Lung (tissue), 12 donors: ENCODE results near the gene DPYSL3. TPM values are rescaled to one million over a fixed set of nuclear protein-coding genes. Genes with fewer than 3 reads are reported as not detected.
A peak's percentile ranks its signal among the peaks of the same experiment; 100 is the strongest.

Source experiments
- ATAC-seq: fragments of 200-7000 bp; cut with Tn5 transposase; one replicate; pipeline ENCODE4 v1.9.1; 2020; ENCODE audit warnings: moderate number of reproducible peaks; ENCODE audit not compliant: insufficient read depth, low FRiP score
- DNase-seq, 3 donors: peaks; one replicate each; pipeline ENCODE4 v3.0.0-alpha.2; 2013 to 2017
- H3K27ac ChIP-seq, 2 donors: one replicate each; pipeline ENCODE4 v1.5.1; 2013; ENCODE audit warnings: mild to moderate bottlenecking in 2 of 2, moderate library complexity in 2 of 2, control low read depth in 1 of 2, inconsistent platforms in 1 of 2, low read depth in 1 of 2, low read length in 1 of 2
- H3K27me3 ChIP-seq, 3 donors: one replicate each; pipeline ENCODE4 v1.5.1; 2013; ENCODE audit warnings: low read length in 2 of 3; ENCODE audit not compliant: control insufficient read depth in 3 of 3, insufficient read depth in 3 of 3
- H3K36me3 ChIP-seq, 4 donors: one replicate each; pipeline ENCODE4 v1.5.1; 2013; ENCODE audit warnings: low read length in 4 of 4, mild to moderate bottlenecking in 1 of 4, moderate library complexity in 1 of 4; ENCODE audit not compliant: control insufficient read depth in 4 of 4, insufficient read depth in 4 of 4
- H3K4me1 ChIP-seq, 5 donors: one replicate each; pipeline ENCODE4 v1.5.1; 2013; ENCODE audit warnings: low read length in 5 of 5, mild to moderate bottlenecking in 2 of 5, moderate library complexity in 1 of 5; ENCODE audit not compliant: control insufficient read depth in 5 of 5, insufficient read depth in 5 of 5
- H3K4me3 ChIP-seq: one replicate; pipeline ENCODE4 v1.5.1; 2013; ENCODE audit warnings: mild to moderate bottlenecking, control low read depth, moderate library complexity
- H3K9ac ChIP-seq, 2 donors: one replicate each; pipeline ENCODE4 v1.5.1; 2013; ENCODE audit warnings: low read length in 2 of 2, control low read depth in 1 of 2; ENCODE audit not compliant: insufficient read depth in 1 of 2
- H3K9me3 ChIP-seq, 4 donors: one replicate each; pipeline ENCODE4 v1.5.1; 2013; ENCODE audit warnings: low read length in 3 of 4, mild to moderate bottlenecking in 1 of 4, moderate library complexity in 1 of 4; ENCODE audit not compliant: control insufficient read depth in 4 of 4, insufficient read depth in 3 of 4
- WGBS, 2 donors: extraction: QIAGEN DNeasy Blood & Tissue Kit; methylation state at CpG; one replicate each; pipeline ENCODE4 v1.1.7; 2013; 5-methylcytosine and 5-hydroxymethylcytosine counted together
- polyA plus RNA-seq, 2 donors: library from polyadenylated mRNA; stranded (reverse); fragments of 200-250 nt; gene quantifications; one replicate each; pipeline ENCODE4 v1.2.1, GENCODE V29; 2013
- total RNA-seq, 2 donors: library from RNA; depleted of rRNA in 1 of 2; stranded (reverse); fragments of >200 nt in 1 of 2; gene quantifications; one replicate each; pipeline ENCODE4 v1.2.1, GENCODE V29; 2014 to 2021
- TF ChIP-seq, protein P1 (sequence below): IDR thresholded peaks from 2 replicates; pipeline ENCODE4 v1.5.1; 2012; ENCODE audit warnings: mild to moderate bottlenecking; ENCODE audit errors: control extremely low read depth, extremely low read depth
- donor health status: control.
- donor health status: control.
- donor health status: Bipolar disorder and iron deficiency.
- donor health status: healthy.
- donor health status: DM: yes; HTN: yes; CAD: no.

Gene DPYSL3
- total and polyA plus RNA-seq, 4 donors = 13.8 to 112 (median 43.7) TPM

DNA sequence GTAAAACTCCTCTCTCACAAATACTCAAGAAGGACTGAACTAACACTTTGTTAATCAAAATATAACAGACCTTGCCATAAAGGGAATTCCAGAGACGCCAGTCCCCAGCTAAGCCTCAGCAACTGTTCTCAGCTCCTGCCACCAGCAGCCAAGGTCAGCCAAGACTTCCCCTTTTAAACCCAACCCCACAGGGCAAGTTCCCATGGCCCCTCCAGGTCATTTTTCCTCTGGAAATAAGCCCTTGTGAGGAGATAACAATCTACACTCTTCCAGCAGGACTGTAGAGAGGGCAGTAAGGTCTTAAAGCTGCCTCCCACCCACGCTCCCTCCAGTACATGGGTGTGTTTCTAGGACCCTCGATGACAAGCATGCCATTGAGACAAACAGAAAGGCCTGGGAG is 78.3 kb downstream of the DPYSL3 start:
- TF ChIP-seq, protein P1, sequence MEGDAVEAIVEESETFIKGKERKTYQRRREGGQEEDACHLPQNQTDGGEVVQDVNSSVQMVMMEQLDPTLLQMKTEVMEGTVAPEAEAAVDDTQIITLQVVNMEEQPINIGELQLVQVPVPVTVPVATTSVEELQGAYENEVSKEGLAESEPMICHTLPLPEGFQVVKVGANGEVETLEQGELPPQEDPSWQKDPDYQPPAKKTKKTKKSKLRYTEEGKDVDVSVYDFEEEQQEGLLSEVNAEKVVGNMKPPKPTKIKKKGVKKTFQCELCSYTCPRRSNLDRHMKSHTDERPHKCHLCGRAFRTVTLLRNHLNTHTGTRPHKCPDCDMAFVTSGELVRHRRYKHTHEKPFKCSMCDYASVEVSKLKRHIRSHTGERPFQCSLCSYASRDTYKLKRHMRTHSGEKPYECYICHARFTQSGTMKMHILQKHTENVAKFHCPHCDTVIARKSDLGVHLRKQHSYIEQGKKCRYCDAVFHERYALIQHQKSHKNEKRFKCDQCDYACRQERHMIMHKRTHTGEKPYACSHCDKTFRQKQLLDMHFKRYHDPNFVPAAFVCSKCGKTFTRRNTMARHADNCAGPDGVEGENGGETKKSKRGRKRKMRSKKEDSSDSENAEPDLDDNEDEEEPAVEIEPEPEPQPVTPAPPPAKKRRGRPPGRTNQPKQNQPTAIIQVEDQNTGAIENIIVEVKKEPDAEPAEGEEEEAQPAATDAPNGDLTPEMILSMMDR = no peak
- H3K4me1 ChIP-seq = peaks cover 0 to 12% (median 3%) of the 10 kb centered on the region in 5 donors
- H3K9ac ChIP-seq = no peak overlapping the region
- H3K27me3 ChIP-seq = no peaks in the 10 kb centered on the region
- ATAC-seq = no peak
- no peak overlapping the region for H3K4me3 ChIP-seq
- H3K27ac ChIP-seq = no peak overlapping the region
- H3K9me3 ChIP-seq = no peaks in the 10 kb centered on the region
- DNase-seq = no peak
- H3K36me3 ChIP-seq = peaks cover 0 to 2% (median 0%) of the 10 kb centered on the region in 4 donors
- WGBS, 2 donors = 58 to 61% methylated on average over 3 of the region's 3 CpGs

DNA sequence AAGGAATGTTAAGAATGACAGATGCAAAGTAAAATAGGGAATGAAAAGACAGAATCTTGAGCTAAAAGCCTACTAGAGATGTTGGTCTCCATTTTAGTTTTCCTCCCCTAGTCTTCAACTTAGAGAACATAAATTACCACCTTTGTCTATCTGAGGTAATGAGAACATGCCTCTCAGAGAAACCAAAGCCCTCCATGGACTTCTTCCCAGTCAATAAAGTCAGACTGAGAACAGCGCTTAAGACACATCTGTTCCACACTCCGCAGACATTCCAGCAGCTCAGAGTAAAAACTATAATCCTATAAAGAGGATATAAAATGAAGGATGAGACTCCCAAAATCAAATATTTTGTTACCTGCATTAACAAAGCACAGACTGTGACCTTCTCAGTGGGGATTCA is 79.2 kb downstream of the DPYSL3 start:
- TF ChIP-seq, protein P1 = no peak

DNA sequence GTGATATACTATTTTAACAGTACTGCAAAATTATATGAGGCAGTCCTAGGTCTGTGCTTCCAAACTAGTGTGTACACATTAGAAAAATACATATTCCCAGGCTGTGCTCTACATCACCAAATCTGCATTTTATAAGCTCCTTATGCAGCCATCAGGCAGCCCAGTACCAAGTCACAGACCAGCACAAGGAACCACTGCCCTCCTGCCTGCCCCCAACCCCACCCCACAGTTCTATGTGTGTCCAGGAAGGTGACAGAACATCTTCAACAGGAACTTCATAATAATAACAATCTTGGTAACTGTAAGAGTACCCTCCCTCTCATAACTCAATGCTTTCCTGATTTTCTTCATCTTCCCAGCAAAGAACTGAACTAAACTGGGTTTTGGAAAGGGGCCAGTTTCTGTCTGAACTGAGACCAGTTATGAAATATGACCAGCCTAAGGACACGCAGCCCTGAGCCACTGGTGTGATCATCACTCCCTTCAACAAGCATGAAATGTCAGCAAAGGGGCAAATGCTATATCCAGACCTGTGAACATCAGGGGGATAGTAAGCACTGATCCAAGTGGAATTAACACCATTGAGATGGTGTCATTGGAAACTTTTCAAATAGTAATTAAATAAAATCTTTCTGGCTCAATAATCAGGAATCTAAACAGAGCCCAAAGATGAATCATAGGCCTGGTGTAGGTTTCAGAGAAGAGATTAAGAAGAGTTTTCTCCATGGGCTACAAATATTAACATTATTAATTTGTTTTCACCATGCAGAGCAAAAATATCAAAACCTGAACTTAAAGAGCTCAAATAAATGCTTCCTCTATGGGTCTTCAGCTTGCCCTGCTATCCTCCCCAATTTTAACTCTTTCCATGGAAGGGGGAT is 82.1 kb downstream of the DPYSL3 start:
- Histone ChIP-seq H3K9me3 (no peaks in the 10 kb centered on the region), H3K4me1 (peaks cover 0 to 6% (median 3%) of the 10 kb centered on the region in 5 donors), H3K4me3 (no peak overlapping the region), H3K27ac (peak overlapping the region in 1 of 2 donors; percentile 59), H3K36me3 (peaks cover 0 to 2% (median 0%) of the 10 kb centered on the region in 4 donors), H3K9ac (no peak overlapping the region), H3K27me3 (no peaks in the 10 kb centered on the region)
- ATAC-seq = no peak
- 17 to 28% methylated on average over 1 of the region's 1 CpG for WGBS, 2 donors
- peak in 1 of 3 donors; percentile 37 for DNase-seq
- TF ChIP-seq, protein P1 = no peak

More for the DNA sequence above, 79.2 kb downstream of the DPYSL3 start:
- Histone ChIP-seq H3K27me3 (no peaks in the 10 kb centered on the region), H3K9me3 (no peaks in the 10 kb centered on the region), H3K27ac (no peak overlapping the region), H3K4me3 (no peak overlapping the region), H3K9ac (no peak overlapping the region), H3K36me3 (peaks cover 0 to 2% (median 0%) of the 10 kb centered on the region in 4 donors), H3K4me1 (peaks cover 0 to 8% (median 3%) of the 10 kb centered on the region in 5 donors)
- ATAC-seq (no peak), DNase-seq (no peak)
- 73 to 97% methylated on average over 2 of the region's 2 CpGs for WGBS, 2 donors
